GM18519 (cell line): ENCODE data around the gene SMC6.
A peak's percentile ranks its signal among the peaks of the same experiment; 100 is the strongest.

Experiments used
- ATAC-seq: cut with Tn5 transposase; IDR thresholded peaks from one replicate; pipeline ENCODE4 v1.9.1; 2021; ENCODE audit warnings: mild to moderate bottlenecking, moderate library complexity; ENCODE audit not compliant: unreplicated experiment, low FRiP score

Gene SMC6, protein sequence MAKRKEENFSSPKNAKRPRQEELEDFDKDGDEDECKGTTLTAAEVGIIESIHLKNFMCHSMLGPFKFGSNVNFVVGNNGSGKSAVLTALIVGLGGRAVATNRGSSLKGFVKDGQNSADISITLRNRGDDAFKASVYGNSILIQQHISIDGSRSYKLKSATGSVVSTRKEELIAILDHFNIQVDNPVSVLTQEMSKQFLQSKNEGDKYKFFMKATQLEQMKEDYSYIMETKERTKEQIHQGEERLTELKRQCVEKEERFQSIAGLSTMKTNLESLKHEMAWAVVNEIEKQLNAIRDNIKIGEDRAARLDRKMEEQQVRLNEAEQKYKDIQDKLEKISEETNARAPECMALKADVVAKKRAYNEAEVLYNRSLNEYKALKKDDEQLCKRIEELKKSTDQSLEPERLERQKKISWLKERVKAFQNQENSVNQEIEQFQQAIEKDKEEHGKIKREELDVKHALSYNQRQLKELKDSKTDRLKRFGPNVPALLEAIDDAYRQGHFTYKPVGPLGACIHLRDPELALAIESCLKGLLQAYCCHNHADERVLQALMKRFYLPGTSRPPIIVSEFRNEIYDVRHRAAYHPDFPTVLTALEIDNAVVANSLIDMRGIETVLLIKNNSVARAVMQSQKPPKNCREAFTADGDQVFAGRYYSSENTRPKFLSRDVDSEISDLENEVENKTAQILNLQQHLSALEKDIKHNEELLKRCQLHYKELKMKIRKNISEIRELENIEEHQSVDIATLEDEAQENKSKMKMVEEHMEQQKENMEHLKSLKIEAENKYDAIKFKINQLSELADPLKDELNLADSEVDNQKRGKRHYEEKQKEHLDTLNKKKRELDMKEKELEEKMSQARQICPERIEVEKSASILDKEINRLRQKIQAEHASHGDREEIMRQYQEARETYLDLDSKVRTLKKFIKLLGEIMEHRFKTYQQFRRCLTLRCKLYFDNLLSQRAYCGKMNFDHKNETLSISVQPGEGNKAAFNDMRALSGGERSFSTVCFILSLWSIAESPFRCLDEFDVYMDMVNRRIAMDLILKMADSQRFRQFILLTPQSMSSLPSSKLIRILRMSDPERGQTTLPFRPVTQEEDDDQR

DNA sequence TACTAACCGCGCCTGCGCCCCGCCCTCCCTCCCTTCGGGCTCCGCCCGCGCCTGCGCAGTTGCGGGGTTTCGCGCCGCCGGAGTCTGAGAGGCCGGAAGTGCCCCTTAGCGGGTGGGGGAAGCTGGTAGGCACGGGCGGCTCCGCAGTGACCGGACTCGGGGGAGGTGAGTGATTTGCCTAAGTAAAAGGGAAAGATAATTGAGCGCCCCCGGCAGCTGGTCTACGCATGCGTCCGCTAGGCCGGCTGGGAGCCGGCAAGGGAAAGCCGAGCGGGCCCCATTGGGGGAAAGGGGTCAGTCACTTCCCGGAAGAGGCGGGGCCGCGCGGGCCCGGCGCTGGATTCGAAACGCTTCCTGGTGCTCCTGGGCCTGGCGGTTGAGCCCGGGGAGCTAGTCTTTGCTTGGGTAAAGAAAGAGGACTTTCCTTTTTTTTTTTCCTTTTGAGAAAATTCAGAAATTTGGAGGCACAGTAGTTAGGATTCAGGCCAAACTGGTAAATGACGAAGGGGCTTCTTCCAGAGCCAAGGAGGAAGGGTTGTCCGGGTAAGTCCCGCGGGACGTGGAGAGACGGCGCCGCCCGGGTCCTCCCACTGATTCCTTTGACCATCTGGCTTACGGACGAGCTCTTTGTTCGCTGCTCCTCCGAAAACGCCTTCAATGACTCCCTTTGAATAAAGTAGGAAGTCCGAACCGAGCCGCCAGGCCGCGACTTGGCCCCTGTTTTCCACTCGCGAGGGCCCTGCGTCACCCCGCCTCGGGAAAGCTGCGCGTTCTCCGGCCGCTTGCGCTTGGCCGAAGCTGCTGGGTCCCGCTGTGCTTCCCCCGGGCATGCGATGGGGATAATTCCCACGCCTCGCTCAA, at the start of gene SMC6, which contains the start of gene GEN1:
Gene SMC6 (minus strand): TSS at position 8 of the 861 bp plus-strand sequence. CDS start 7,864 bp downstream, outside the sequence.
Gene GEN1 (plus strand): TSS at position 336 of the 861 bp plus-strand sequence. CDS start 5,806 bp downstream, outside the sequence.
- ATAC-seq: peak; percentile 56

DNA sequence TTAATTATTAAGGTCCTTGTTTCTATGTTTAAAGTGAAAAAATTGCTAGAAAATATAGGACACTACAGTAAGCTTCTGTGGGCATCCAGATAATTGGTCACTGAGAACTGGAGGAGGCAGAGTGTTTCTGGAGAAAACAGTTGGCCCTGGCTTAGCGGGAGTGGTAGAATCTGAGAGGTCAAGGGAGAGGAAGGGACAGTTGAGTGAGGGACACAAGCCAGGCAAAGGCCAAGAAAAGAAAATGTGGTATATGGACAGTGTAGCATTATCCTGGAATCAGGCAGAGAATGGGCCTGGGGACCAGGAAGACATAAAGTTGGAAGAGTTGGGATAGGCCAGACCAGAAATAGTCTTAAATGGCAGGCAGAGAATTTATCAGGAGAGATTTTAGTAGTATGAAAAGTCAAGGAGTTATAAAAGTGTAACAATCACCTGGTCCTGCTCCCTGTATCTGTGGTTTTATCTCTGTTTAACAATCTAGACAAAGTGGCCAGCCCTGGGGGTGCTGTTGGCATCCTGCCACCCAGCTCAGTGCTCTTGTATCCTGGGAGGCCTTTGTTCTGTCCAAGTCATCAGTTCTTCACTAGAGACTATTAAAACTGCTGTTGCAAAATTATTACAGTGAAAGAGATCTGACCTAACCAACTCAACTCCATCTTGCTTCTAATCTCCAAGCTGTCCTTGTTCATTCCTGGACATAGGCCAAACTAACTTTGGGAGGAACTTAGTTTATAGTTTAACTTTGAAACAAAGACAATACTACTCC, 47.3 kb upstream of the SMC6 start:
- no peak for ATAC-seq

GRCh38 chr2:17800219-17800618, 46.6 kb upstream of the SMC6 start:
- ATAC-seq: no peak

GRCh38 chr2:17799301-17800120, 45.9 kb upstream of the SMC6 start:
- no peak for ATAC-seq

- no peak for ATAC-seq
Observed at GRCh38 chr2:17798338-17798737, 44.7 kb upstream of the SMC6 start.

GRCh38 chr2:17795309-17795708, 41.7 kb upstream of the SMC6 start:
- ATAC-seq: no peak

- no peak for ATAC-seq
Observed at GRCh38 chr2:17793803-17794354, 40.3 kb upstream of the SMC6 start.

DNA sequence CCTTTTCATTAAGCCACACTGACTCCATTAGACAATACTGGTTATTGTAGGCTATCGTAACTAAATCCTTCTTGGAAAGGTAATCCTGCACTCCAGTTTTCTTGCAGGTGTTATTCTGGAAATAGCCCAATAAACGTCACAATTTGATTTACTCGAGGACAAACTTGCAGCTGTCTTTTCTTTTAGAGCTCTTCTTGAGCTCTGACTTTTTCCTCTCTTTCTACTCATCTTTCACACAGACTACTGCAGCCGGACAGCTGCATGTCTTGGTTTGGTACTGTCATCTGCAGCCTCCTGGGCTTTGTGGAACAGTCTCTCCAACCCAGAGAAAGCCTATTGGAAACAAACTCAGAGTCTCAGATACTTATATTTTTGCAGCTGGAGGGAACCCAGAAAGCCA, 39.7 kb upstream of the SMC6 start:
- ATAC-seq: no peak

- ATAC-seq: no peak
Observed at GRCh38 chr2:17792515-17792914, 38.9 kb upstream of the SMC6 start.

DNA sequence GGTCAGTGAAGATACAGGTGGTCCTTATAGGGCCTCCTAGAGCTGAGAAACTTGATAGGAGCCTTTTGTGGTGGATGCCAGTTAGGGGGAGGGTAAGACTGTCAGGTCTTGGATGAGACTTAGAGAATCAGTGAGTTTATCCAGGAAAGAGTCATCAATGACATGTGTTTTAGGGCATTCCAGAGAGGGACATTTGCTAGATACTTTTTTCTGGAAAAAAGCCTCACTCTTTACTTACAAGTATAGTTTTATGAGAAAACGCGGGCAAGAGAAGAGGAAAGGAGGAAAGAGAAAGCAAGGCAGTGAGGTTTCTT, 38.2 kb upstream of the SMC6 start:
- ATAC-seq: no peak

GRCh38 chr2:17791121-17791816, 37.7 kb upstream of the SMC6 start:
- ATAC-seq: no peak

GRCh38 chr2:17790536-17790935, 36.9 kb upstream of the SMC6 start:
- no peak for ATAC-seq

GRCh38 chr2:17788773-17789172, 35.2 kb upstream of the SMC6 start:
- no peak for ATAC-seq

GRCh38 chr2:17786727-17787126, 33.1 kb upstream of the SMC6 start:
- no peak for ATAC-seq

GRCh38 chr2:17781482-17781881, 27.9 kb upstream of the SMC6 start:
- ATAC-seq: no peak

DNA sequence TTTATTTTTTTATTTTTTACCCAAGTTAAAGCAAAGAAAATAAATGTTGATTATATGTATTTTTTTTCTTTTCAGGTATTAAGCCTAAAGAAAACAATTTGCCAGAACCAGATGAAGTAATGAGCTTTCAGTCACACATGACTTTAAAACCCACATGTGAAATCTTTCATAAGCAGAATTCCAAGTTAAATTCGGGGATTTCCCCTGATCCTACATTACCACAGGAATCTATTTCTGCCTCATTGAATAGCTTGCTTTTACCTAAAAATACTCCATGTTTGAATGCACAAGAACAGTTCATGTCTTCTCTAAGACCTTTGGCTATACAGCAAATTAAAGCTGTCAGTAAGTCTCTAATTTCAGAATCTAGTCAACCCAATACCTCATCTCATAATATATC, 26.9 kb upstream of the SMC6 start:
- ATAC-seq: no peak

DNA sequence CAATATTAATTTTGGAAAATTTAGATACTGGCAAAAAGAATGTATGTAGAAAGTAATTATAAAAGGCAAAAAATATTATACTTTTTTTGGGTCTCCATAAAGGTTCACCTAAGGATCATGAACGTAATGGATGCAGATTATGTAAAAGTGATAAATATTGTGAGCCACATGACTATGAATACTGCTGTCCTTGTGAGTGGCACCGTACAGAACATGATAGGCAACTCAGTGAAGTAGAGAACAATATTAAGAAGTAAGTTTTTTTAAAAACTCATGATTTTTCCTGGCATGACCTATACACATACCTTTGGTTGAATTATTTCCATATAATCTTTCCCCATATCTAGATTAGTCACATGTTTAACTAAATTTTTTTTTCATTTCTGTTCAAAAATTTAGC, 18.9 kb upstream of the SMC6 start:
- ATAC-seq: no peak

DNA sequence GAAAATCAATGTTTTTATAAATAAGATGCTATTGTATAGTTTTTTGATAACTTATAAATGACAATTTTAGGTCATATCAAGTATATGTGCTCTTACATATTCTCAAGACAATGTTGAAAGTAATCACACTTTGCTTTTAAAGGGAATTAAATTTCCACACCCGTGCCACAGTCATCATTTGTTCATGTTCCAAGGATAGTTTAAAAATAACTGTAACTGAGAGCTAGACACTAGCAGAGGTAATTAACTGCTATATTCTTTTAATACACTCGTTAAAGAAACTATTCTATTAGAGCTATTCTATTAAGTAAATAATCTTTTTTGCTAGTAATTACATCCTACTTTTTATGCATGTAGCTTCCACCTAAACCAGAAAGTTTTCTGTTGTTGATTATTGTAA, 18.3 kb upstream of the SMC6 start:
- ATAC-seq: no peak
